Measurements from ENCODE around the gene OGFR.

OGFR gene

DNA sequence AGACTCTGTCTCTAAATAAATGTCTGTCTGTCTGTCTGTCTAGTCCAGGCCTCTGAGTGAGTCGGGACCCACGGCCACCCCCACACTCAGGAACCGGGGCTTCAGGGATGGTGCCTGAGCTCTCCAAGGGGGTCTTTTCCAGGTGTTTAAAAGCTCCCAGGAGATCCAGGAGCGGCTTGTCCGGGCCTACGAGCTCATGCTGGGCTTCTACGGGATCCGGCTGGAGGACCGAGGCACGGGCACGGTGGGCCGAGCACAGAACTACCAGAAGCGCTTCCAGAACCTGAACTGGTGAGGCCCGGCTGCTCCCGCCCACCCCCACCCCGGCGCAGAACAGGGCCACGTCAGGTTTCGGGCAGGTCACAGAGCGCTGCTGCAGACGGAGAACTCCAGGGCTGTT lies 6.7 kb downstream of the OGFR start:
- no peak overlapping the region for H3K4me3 Mint-ChIP-seq
- peaks cover 12% of the 10 kb centered on the region for H3K27me3 Mint-ChIP-seq
- H3K36me3 Mint-ChIP-seq (ENCODE audit: low read depth) = peaks cover 9% of the 10 kb centered on the region
- H3K9me3 Mint-ChIP-seq = no peaks in the 10 kb centered on the region
- no peak overlapping the region for H3K27ac Mint-ChIP-seq
- peaks cover 17% of the 10 kb centered on the region for H3K4me1 Mint-ChIP-seq (ENCODE audit: low read depth)

DNA sequence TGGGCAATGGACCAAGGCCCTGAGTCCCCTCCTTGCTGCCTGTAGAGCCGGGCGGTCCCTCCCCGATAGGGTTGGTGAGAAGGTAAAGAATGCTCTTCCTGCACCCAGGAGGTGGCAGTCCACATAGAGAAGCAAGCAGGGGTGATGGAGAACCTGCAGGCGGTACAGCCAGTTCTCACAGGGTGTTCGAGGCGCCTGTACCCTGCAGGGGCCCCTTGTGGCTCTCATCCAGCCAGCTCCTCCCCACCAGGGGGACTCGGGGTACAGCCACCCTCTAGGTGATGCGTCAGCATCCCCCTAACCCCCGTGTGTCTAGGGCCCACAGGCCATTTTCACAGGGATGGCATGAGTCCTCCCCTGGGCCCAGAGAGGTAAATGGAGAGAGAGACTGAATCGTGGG lies 7.1 kb downstream of the OGFR start:
- Mint-ChIP-seq H3K4me1 (ENCODE audit: low read depth) (peaks cover 13% of the 10 kb centered on the region), H3K9me3 (no peaks in the 10 kb centered on the region), H3K27ac (no peak overlapping the region), H3K27me3 (peaks cover 12% of the 10 kb centered on the region), H3K36me3 (ENCODE audit: low read depth) (peaks cover 9% of the 10 kb centered on the region), H3K4me3 (no peak overlapping the region)

DNA sequence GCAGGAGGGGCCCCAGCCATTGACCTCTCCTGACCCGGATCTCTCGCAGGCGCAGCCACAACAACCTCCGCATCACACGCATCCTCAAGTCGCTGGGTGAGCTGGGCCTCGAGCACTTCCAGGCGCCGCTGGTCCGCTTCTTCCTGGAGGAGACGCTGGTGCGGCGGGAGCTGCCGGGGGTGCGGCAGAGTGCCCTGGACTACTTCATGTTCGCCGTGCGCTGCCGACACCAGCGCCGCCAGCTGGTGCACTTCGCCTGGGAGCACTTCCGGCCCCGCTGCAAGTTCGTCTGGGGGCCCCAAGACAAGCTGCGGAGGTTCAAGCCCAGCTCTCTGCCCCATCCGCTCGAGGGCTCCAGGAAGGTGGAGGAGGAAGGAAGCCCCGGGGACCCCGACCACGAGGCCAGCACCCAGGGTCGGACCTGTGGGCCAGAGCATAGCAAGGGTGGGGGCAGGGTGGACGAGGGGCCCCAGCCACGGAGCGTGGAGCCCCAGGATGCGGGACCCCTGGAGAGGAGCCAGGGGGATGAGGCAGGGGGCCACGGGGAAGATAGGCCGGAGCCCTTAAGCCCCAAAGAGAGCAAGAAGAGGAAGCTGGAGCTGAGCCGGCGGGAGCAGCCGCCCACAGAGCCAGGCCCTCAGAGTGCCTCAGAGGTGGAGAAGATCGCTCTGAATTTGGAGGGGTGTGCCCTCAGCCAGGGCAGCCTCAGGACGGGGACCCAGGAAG lies 7.7 kb downstream of the OGFR start:
- peaks cover 9% of the 10 kb centered on the region for H3K36me3 Mint-ChIP-seq (ENCODE audit: low read depth)
- H3K4me1 Mint-ChIP-seq (ENCODE audit: low read depth) = peaks cover 9% of the 10 kb centered on the region
- no peaks in the 10 kb centered on the region for H3K9me3 Mint-ChIP-seq
- no peak overlapping the region for H3K4me3 Mint-ChIP-seq
- no peak overlapping the region for H3K27ac Mint-ChIP-seq
- peaks cover 12% of the 10 kb centered on the region for H3K27me3 Mint-ChIP-seq

DNA sequence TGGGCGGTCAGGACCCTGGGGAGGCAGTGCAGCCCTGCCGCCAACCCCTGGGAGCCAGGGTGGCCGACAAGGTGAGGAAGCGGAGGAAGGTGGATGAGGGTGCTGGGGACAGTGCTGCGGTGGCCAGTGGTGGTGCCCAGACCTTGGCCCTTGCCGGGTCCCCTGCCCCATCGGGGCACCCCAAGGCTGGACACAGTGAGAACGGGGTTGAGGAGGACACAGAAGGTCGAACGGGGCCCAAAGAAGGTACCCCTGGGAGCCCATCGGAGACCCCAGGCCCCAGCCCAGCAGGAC lies 8.2 kb downstream of the OGFR start:
- H3K36me3 Mint-ChIP-seq (ENCODE audit: low read depth) = peaks cover 9% of the 10 kb centered on the region
- H3K4me1 Mint-ChIP-seq (ENCODE audit: low read depth) = peaks cover 6% of the 10 kb centered on the region
- no peaks in the 10 kb centered on the region for H3K9me3 Mint-ChIP-seq
- H3K27ac Mint-ChIP-seq = no peak overlapping the region
- no peak overlapping the region for H3K4me3 Mint-ChIP-seq
- peaks cover 12% of the 10 kb centered on the region for H3K27me3 Mint-ChIP-seq

DNA sequence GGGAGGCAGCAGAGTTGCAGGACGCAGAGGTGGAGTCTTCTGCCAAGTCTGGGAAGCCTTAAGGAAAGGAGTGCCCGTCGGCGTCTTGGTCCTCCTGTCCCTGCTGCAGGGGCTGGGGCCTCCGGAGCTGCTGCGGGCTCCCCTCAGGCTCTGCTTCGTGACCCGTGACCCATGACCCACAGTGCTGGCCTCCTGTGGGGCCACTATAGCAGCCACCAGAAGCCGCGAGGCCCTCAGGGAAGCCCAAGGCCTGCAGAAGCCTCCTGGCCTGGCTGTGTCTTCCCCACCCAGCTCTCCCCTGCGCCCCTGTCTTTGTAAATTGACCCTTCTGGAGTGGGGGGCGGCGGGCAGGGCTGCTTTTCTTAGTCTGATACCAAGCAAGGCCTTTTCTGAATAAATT lies 9.0 kb downstream of the OGFR start:
- Mint-ChIP-seq H3K4me3 (no peak overlapping the region), H3K27ac (no peak overlapping the region), H3K36me3 (ENCODE audit: low read depth) (peaks cover 3% of the 10 kb centered on the region), H3K9me3 (no peaks in the 10 kb centered on the region), H3K27me3 (peaks cover 16% of the 10 kb centered on the region), H3K4me1 (ENCODE audit: low read depth) (no peaks in the 10 kb centered on the region)

DNA sequence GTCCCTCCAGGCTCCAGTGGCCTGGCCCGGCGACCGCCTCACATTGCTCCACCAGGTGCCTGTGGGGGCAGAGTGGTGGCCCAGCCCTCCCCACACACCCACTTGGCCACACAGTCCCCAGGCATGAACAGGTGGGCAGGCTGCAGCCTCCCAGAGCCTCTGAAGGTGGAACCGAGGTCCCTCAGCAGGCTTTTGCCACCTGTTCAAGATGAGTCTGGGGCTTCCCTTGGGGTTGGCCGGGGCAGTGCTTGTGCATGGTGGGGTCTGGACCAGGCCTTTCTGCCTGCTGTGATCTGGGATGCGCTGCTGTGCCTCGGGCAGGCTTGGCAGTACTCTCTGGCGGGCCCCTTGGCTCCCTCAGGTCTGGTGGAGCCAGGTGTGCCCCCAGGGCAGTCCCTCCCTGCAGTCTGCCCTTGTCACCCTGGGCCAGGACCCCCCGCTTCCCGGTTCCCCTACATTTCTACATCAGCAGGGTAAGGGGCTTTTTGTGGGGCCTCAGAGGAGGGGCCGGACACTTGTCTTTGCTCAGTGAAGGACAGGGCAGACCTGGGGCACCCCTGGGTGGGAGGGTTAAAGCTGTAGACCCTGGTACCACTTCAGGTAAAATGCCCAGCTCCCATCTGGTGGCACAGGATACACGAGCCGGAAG lies 9.5 kb downstream of the OGFR start:
- H3K36me3 Mint-ChIP-seq (ENCODE audit: low read depth) = peaks cover 3% of the 10 kb centered on the region
- no peak overlapping the region for H3K4me3 Mint-ChIP-seq
- H3K27me3 Mint-ChIP-seq = peaks cover 16% of the 10 kb centered on the region
- no peaks in the 10 kb centered on the region for H3K9me3 Mint-ChIP-seq
- H3K27ac Mint-ChIP-seq = no peak overlapping the region
- no peaks in the 10 kb centered on the region for H3K4me1 Mint-ChIP-seq (ENCODE audit: low read depth)

DNA sequence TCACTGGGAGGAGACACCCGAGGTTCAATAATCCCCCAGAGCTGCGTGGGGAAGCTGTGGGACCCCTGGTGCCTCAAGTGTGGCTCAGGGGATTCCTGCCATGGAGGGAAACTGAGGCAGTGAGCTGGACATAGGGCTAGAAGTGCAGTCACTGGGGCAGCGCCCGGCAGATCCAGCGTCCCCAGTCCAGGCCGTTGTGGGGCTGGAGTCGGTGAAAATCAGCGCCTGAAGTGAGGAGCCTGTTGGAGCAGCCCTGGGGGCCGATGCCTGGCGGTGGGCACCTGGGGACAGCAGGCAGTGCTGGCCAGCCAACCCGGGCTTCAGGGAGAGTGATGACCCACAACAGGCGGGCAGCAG lies 10.1 kb downstream of the OGFR start:
- H3K4me3 Mint-ChIP-seq = no peak overlapping the region
- peaks cover 16% of the 10 kb centered on the region for H3K27me3 Mint-ChIP-seq
- H3K4me1 Mint-ChIP-seq (ENCODE audit: low read depth) = no peaks in the 10 kb centered on the region
- peaks cover 3% of the 10 kb centered on the region for H3K36me3 Mint-ChIP-seq (ENCODE audit: low read depth)
- H3K9me3 Mint-ChIP-seq = no peaks in the 10 kb centered on the region
- H3K27ac Mint-ChIP-seq = no peak overlapping the region

DNA sequence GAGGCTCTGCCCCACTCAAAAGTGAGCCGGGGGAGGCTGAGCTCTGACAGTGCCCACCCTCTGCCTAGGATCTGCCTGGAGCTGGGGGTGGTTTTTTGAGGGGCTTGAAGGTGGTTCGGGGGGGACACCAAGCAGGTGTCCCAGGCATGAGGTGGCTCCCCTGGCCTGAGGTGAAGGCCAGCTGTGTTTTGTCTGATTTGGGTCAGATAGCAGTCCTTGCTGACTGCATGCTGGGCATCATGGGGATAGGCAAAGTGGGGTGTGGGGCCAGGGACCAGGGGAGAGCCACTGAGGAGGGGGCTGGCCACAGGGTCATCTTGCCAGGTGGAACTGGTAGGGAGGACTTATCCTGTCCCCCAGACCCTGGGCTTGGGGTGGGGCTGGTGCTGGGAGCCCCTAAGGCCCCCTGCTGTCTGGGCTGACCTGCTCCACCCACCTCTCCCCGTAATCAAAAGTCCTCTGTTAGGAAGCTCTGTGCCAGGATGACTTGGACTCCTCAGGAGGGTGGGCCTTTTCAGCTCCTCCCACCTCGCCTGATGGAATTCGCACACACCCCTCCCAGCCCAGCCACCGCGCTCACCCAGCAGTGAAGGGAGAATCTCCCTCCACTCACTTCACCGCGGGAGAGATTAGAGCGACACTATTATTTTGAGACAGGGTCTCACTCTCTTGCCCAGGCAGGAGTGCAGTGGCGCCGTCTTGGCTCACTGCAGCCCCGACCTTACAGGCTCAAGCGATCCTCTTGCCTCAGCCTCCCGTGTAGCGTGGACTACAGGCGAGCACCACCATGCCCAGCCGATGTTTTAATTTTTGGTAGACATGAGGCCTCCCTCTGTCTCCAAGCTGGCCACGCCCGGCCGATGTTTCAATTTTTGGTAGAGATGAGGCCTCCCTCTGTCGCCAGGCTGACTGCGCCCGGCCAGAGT lies 10.7 kb downstream of the OGFR start:
- H3K36me3 Mint-ChIP-seq (ENCODE audit: low read depth) = peaks cover 3% of the 10 kb centered on the region
- no peak overlapping the region for H3K27ac Mint-ChIP-seq
- no peak overlapping the region for H3K4me3 Mint-ChIP-seq
- H3K4me1 Mint-ChIP-seq (ENCODE audit: low read depth) = no peaks in the 10 kb centered on the region
- H3K27me3 Mint-ChIP-seq = peaks cover 16% of the 10 kb centered on the region
- no peaks in the 10 kb centered on the region for H3K9me3 Mint-ChIP-seq

DNA sequence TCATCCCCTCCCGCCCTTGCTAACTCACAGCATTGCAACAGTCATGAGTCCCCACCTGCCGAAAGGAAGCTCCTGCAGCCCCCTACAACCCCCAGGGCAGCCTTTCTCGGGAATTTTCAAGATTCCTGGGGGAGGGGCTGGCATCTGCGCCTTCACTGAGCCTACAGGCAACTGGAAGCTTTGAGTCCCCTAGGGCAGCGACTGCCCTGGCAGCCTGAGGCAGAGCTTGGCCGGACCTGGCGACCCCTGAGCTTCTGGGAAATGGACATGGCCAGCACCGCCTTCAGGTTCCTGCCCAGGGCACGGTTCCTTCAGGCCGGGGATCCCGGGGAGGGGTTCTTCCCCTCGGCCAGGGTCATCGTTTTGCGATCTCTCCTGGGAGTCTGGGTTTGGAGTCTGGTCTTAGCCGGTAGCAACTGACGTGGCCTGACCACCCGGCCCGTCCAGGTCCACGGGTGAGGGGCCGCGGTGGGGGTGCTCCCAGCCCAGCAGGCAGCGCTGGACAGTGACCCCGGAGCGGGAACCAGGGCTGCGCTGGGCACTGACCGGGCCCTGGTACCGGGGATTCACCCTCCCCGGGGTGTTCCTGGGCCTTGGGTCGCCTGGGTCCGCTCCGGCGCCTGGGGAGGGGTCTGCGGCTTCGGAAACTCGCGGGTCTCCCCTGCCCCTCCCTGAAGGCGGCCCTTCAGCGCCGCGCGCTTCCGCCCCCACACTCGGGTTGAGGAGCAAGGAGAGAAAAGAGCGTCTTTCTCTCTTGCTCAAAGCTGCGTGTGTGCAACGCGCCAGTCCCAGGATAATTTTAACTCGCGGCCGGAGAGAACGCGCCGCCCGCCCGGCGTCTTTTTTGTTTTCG lies 11.6 kb downstream of the OGFR start:
- peaks cover 16% of the 10 kb centered on the region for H3K27me3 Mint-ChIP-seq
- no peaks in the 10 kb centered on the region for H3K9me3 Mint-ChIP-seq
- no peak overlapping the region for H3K4me3 Mint-ChIP-seq
- H3K27ac Mint-ChIP-seq = no peak overlapping the region
- no peaks in the 10 kb centered on the region for H3K4me1 Mint-ChIP-seq (ENCODE audit: low read depth)
- peaks cover 3% of the 10 kb centered on the region for H3K36me3 Mint-ChIP-seq (ENCODE audit: low read depth)

DNA sequence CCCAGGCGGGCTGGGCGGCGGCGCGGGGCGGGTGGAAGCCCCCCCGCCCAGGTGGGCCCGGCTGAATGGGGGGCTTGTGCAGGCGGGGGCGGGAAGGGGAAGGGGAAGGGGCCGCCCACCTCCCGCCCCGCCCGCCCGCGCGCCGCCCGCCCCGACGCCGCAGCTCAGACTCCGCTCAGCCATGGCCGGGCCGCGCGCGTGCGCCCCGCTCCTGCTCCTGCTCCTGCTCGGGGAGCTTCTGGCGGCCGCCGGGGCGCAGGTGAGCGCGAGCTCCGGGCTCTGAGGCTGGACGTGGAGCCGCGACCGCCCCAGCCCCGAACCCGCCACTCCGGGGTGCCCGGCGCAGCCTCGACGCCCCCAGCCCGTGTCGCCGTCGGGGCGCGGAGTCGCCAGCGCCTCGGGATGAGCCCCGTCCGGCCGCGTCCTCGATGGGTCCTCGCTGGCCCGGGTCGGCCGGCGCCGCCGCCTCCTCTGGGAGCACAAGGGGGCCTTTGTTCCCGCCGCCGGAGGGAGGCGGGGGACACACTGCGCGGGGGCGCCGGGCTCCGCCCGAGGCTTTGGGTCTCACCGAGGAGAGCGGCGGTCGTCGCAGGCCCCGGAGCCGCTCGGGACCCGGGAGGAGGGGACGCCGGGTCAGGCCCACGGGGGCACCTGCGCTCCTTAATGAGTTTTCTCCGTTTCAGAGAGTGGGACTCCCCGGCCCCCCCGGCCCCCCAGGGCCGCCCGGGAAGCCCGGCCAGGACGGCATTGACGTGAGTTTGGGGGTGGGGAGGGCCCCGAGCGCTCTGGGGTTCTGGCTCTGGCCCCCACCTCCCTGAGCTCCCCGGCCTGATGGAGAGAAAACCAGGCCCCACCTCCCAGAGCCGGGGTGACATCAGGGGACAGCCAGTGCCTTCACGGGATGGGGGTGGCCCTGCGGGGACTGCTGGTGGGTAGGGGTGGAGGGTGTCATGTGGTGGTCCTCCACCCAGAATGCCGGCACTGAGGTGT lies 12.5 kb downstream of the OGFR start, which contains the start of gene COL9A3:
COL9A3 (plus strand) TSS at position 167 of the 990 bp plus-strand sequence; CDS start at position 182, 15 bp downstream.
- Mint-ChIP-seq H3K27ac (no peak within 1 kb of the TSS), H3K27me3 (peaks cover 16% of the 10 kb centered on the region), H3K4me1 (ENCODE audit: low read depth) (no peaks in the 10 kb centered on the region), H3K4me3 (no peak within 1 kb of the TSS), H3K36me3 (ENCODE audit: low read depth) (no peaks in the 10 kb centered on the region), H3K9me3 (no peaks in the 10 kb centered on the region)

DNA sequence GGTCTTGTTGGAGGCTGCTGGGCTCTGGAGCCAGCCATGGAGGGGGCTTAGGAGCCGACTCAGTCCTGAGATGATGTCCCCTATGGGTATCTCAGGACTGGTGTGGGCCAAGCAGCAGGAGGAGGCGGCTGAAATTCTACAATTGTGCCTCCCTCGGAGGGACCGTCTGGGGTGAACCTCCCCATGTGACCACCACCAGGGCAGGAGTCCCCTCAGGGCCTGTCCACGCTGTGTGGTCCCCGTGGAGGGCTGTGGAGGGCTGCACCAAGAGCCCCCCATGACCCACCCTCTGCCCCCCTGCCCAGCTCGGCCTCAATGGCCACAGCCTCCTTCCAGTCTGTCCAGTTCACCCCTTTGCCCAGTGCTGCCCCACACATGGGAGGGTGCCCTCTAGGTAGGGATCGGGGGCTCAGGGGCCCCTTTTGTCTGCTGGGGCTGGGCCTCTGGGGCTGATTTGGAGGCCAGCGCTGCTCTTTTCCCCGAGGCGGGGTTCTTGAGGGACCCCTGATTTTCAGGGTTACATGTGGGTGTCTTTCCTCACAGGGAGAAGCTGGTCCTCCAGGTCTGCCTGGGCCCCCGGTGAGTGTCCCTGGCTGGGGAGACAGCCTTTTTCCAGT lies 13.4 kb downstream of the OGFR start:
- Mint-ChIP-seq H3K9me3 (no peaks in the 10 kb centered on the region), H3K27ac (no peak overlapping the region), H3K4me3 (no peak overlapping the region), H3K27me3 (peaks cover 16% of the 10 kb centered on the region), H3K36me3 (ENCODE audit: low read depth) (no peaks in the 10 kb centered on the region), H3K4me1 (ENCODE audit: low read depth) (peaks cover 4% of the 10 kb centered on the region)

DNA sequence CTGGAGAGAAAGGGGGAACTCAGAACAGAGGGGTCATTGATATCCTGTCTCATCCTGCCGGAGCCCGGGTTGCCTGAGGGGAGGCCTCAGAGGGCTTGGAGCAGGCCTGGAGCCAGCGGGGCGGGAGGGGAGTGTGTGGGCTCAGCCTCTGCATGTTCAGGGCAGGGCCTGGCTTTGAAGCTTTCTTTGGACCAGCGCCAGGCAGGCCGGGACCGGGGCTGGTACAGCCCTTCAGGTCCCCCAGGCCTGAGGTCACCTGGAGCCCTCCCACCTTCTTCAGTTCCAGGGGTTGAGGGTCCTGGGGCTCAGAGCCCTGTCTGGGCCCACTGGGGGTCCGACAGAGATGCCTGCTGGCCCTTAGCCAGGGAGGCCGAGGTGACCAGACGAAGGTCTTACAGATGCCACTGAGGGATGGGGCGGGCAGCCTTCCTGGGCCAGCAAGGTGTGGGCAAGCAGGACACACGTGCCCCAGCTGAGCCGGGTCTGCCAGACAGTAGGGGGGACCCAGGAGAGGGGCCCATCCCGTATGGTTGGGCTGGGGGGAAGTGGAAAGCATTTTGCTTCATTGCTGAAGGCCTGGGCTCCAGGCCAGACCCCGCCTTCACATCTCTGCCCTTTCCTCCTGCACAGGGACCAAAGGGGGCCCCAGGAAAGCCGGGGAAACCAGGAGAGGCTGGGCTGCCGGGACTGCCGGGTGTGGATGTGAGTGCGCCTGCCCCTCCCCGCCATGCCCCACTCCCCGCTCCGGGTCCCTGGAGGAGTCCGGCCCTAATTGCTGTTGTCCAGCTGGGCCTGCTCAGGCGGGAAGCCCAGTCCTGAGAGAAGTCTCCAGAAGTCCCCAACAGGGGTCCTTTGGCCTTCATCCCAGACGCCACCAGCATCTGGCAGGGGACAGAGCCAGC lies 14.2 kb downstream of the OGFR start:
- Mint-ChIP-seq H3K9me3 (no peaks in the 10 kb centered on the region), H3K4me1 (ENCODE audit: low read depth) (peaks cover 4% of the 10 kb centered on the region), H3K4me3 (no peak overlapping the region), H3K27ac (no peak overlapping the region), H3K27me3 (peaks cover 16% of the 10 kb centered on the region), H3K36me3 (ENCODE audit: low read depth) (no peaks in the 10 kb centered on the region)

All from stimulated activated naive CD8-positive, alpha-beta T cell treated with anti-CD3 and anti-CD28 coated beads, Interleukin-15, Interleukin-2, amounts not matched to agents 100 ng/mL and 50 ng/mL, for 24 hours (primary cell).